A549 (cell line): Measurements from ENCODE around the gene TDRD1.

Source experiments
- EHF ChIP-seq: fragments of 250-450 bp; sonication (Bioruptor Pico); IDR thresholded peaks from 2 replicates; pipeline ENCODE4 v1.5.0; 2020; ENCODE audit warnings: mild to moderate bottlenecking
- HDAC2 ChIP-seq: fragments of 200-600 bp; sonication (generic); IDR thresholded peaks from 2 replicates; pipeline ENCODE4 v1.6.1; 2016
- POLR2A ChIP-seq: IDR thresholded peaks from 2 replicates; pipeline ENCODE4 v1.6.1; 2012; ENCODE audit warnings: mild to moderate bottlenecking, low read length
- RFX5 ChIP-seq: fragments of 450-650 bp; IDR thresholded peaks from 2 replicates; pipeline ENCODE4 v1.7.1; 2014; ENCODE audit warnings: antibody characterized with exemption, mild to moderate bottlenecking, moderate library complexity
- TF ChIP-seq, protein P1 (sequence below): fragments of >200 bp; sonication (Bioruptor Twin); formaldehyde crosslinking; IDR thresholded peaks from 3 replicates; pipeline ENCODE4 v1.5.1; 2016
- TF ChIP-seq, protein P2 (sequence below): fragments of 200-600 bp; sonication (generic); IDR thresholded peaks from 2 replicates; pipeline ENCODE4 v1.6.1; 2016; ENCODE audit warnings: antibody characterized with exemption, mild to moderate bottlenecking, moderate library complexity

- TF ChIP-seq, protein P1, sequence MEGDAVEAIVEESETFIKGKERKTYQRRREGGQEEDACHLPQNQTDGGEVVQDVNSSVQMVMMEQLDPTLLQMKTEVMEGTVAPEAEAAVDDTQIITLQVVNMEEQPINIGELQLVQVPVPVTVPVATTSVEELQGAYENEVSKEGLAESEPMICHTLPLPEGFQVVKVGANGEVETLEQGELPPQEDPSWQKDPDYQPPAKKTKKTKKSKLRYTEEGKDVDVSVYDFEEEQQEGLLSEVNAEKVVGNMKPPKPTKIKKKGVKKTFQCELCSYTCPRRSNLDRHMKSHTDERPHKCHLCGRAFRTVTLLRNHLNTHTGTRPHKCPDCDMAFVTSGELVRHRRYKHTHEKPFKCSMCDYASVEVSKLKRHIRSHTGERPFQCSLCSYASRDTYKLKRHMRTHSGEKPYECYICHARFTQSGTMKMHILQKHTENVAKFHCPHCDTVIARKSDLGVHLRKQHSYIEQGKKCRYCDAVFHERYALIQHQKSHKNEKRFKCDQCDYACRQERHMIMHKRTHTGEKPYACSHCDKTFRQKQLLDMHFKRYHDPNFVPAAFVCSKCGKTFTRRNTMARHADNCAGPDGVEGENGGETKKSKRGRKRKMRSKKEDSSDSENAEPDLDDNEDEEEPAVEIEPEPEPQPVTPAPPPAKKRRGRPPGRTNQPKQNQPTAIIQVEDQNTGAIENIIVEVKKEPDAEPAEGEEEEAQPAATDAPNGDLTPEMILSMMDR, result no peak
- TF ChIP-seq, protein P2, sequence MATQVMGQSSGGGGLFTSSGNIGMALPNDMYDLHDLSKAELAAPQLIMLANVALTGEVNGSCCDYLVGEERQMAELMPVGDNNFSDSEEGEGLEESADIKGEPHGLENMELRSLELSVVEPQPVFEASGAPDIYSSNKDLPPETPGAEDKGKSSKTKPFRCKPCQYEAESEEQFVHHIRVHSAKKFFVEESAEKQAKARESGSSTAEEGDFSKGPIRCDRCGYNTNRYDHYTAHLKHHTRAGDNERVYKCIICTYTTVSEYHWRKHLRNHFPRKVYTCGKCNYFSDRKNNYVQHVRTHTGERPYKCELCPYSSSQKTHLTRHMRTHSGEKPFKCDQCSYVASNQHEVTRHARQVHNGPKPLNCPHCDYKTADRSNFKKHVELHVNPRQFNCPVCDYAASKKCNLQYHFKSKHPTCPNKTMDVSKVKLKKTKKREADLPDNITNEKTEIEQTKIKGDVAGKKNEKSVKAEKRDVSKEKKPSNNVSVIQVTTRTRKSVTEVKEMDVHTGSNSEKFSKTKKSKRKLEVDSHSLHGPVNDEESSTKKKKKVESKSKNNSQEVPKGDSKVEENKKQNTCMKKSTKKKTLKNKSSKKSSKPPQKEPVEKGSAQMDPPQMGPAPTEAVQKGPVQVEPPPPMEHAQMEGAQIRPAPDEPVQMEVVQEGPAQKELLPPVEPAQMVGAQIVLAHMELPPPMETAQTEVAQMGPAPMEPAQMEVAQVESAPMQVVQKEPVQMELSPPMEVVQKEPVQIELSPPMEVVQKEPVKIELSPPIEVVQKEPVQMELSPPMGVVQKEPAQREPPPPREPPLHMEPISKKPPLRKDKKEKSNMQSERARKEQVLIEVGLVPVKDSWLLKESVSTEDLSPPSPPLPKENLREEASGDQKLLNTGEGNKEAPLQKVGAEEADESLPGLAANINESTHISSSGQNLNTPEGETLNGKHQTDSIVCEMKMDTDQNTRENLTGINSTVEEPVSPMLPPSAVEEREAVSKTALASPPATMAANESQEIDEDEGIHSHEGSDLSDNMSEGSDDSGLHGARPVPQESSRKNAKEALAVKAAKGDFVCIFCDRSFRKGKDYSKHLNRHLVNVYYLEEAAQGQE, result no peak
- TF ChIP-seq EHF (CRISPR knock-in tag) (no peak), POLR2A (no peak), HDAC2 (no peak), RFX5 (no peak)
Observed at GRCh38 chr10:114157912-114158311, 21.2 kb upstream of the TDRD1 start.
